Neural progenitor cell (in vitro differentiated cells): Measurements from ENCODE around the gene C6orf132. TPM values are rescaled to one million over a fixed set of nuclear protein-coding genes. Genes with fewer than 3 reads are reported as not detected.
A peak's percentile ranks its signal among the peaks of the same experiment; 100 is the strongest.

Source experiments
- DNase-seq: peaks from one replicate; pipeline ENCODE4 v3.0.0-alpha.2; 2016; ENCODE audit warnings: low spot score
- H2AFZ ChIP-seq: fragments of 200-600 bp; sonication (generic); replicated peaks from 2 replicates; pipeline ENCODE4 v1.6.1; 2016; ENCODE audit warnings: antibody characterized with exemption
- H3F3A ChIP-seq: fragments of 200-600 bp; sonication (generic); 2 replicates; pipeline ENCODE4 v1.6.1; 2016; ENCODE audit warnings: antibody characterized with exemption, low read depth
- H3K27ac ChIP-seq: fragments of 200-600 bp; sonication (generic); 2 replicates; pipeline ENCODE4 v1.5.1; 2016; ENCODE audit warnings: mild to moderate bottlenecking
- H3K27me3 ChIP-seq: fragments of 200-600 bp; sonication (generic); 2 replicates; pipeline ENCODE4 v1.6.1; 2016; ENCODE audit warnings: mild to moderate bottlenecking, moderate library complexity
- H3K36me3 ChIP-seq: fragments of 200-600 bp; sonication (generic); 2 replicates; pipeline ENCODE4 v1.5.1; 2016
- H3K4me1 ChIP-seq: fragments of 200-600 bp; sonication (generic); 2 replicates; pipeline ENCODE4 v1.6.1; 2016; ENCODE audit warnings: mixed run types
- H3K4me2 ChIP-seq: fragments of 200-600 bp; sonication (generic); 2 replicates; pipeline ENCODE4 v1.6.1; 2016
- H3K4me3 ChIP-seq: fragments of 200-600 bp; sonication (generic); 2 replicates; pipeline ENCODE4 v1.5.1; 2016
- H3K79me2 ChIP-seq: fragments of 200-600 bp; sonication (generic); 2 replicates; pipeline ENCODE4 v1.6.1; 2016; ENCODE audit warnings: low read depth
- H3K9ac ChIP-seq: fragments of 200-600 bp; sonication (generic); 2 replicates; pipeline ENCODE4 v1.6.1; 2016
- H3K9me3 ChIP-seq: fragments of 200-600 bp; sonication (generic); 2 replicates; pipeline ENCODE4 v1.5.1; 2016; ENCODE audit warnings: low read depth
- H4K20me1 ChIP-seq: fragments of 200-600 bp; sonication (generic); 2 replicates; pipeline ENCODE4 v1.6.1; 2016; ENCODE audit warnings: low read depth
- H3K27ac Mint-ChIP-seq: 3 replicates; pipeline ENCODE4 v1.8.0; 2021; ENCODE audit warnings: mixed read lengths
- H3K27me3 Mint-ChIP-seq: 2 replicates; pipeline ENCODE4 v1.8.0; 2022; ENCODE audit warnings: low read depth, mild to moderate bottlenecking, inconsistent platforms, moderate library complexity, mixed read lengths; ENCODE audit not compliant: insufficient read depth
- H3K36me3 Mint-ChIP-seq: 3 replicates; pipeline ENCODE4 v1.8.0; 2021; ENCODE audit warnings: mixed read lengths
- H3K4me1 Mint-ChIP-seq: 3 replicates; pipeline ENCODE4 v1.8.0; 2021; ENCODE audit warnings: mixed read lengths
- H3K4me3 Mint-ChIP-seq: 3 replicates; pipeline ENCODE4 v1.8.0; 2021; ENCODE audit warnings: mild to moderate bottlenecking, moderate library complexity, mixed read lengths
- H3K9me3 Mint-ChIP-seq: 3 replicates; pipeline ENCODE4 v1.8.0; 2020; ENCODE audit warnings: mixed read lengths
- CTCF ChIP-seq: fragments of 200-600 bp; sonication (generic); IDR thresholded peaks from 2 replicates; pipeline ENCODE4 v1.5.1; 2017; ENCODE audit warnings: antibody characterized with exemption, mild to moderate bottlenecking
- EZH2 ChIP-seq: fragments of 200-600 bp; sonication (generic); IDR thresholded peaks from 2 replicates; pipeline ENCODE4 v1.6.1; 2017; ENCODE audit warnings: antibody characterized with exemption, mild to moderate bottlenecking, moderate library complexity
- EZH2phosphoT487 ChIP-seq: fragments of 200-600 bp; sonication (generic); IDR thresholded peaks from 2 replicates; pipeline ENCODE4 v1.6.1; 2017; ENCODE audit warnings: antibody characterized with exemption
- total RNA-seq: library from RNA; depleted of rRNA; stranded (reverse); fragments of >200 nt; gene quantifications from 2 replicates; pipeline ENCODE4 v1.2.3, GENCODE V29; 2015; ENCODE audit warnings: low replicate concordance

The C6orf132 gene
- total RNA-seq, 1 donor from 2014 or later = 1.8 TPM

GRCh38 chr6:42086046-42087035 is 56.1 kb downstream of the C6orf132 start:
- Mint-ChIP-seq H3K4me3 (no peak overlapping the region), H3K27me3 (no peaks in the 10 kb centered on the region), H3K36me3 (no peaks in the 10 kb centered on the region), H3K4me1 (no peaks in the 10 kb centered on the region), H3K27ac (no peak overlapping the region), H3K9me3 (no peaks in the 10 kb centered on the region)
- no peaks in the 10 kb centered on the region for H4K20me1 ChIP-seq
- no peaks in the 10 kb centered on the region for H3F3A ChIP-seq
- H3K4me1 ChIP-seq = no peaks in the 10 kb centered on the region
- no peaks in the 10 kb centered on the region for H3K27me3 ChIP-seq
- no peak overlapping the region for H3K4me2 ChIP-seq
- TF ChIP-seq EZH2phosphoT487 = no peak
- peak; percentile 37 for TF ChIP-seq CTCF
- TF ChIP-seq EZH2 = no peak
- H2AFZ ChIP-seq = no peak overlapping the region
- H3K36me3 ChIP-seq = no peaks in the 10 kb centered on the region
- no peaks in the 10 kb centered on the region for H3K9me3 ChIP-seq
- no peak overlapping the region for H3K27ac ChIP-seq
- DNase-seq = no peak
- H3K9ac ChIP-seq = no peak overlapping the region
- H3K4me3 ChIP-seq = no peak overlapping the region
- H3K79me2 ChIP-seq = no peaks in the 10 kb centered on the region

- no peak overlapping the region for H3K4me3 Mint-ChIP-seq
- TF ChIP-seq EZH2phosphoT487 (no peak), EZH2 (no peak), CTCF (no peak)
- no peaks in the 10 kb centered on the region for H3K36me3 ChIP-seq
- H3K4me3 ChIP-seq = no peak overlapping the region
- H3K27me3 Mint-ChIP-seq = no peaks in the 10 kb centered on the region
- no peak for DNase-seq
- H3K27me3 ChIP-seq = no peaks in the 10 kb centered on the region
- H3K4me1 Mint-ChIP-seq = no peaks in the 10 kb centered on the region
- no peaks in the 10 kb centered on the region for H3K4me1 ChIP-seq
- no peaks in the 10 kb centered on the region for H3K9me3 Mint-ChIP-seq
- H3K4me2 ChIP-seq = no peak overlapping the region
- no peak overlapping the region for H2AFZ ChIP-seq
- no peaks in the 10 kb centered on the region for H3K9me3 ChIP-seq
- H3K9ac ChIP-seq = no peak overlapping the region
- no peaks in the 10 kb centered on the region for H3K79me2 ChIP-seq
- H3K36me3 Mint-ChIP-seq = peaks cover 4% of the 10 kb centered on the region
- H4K20me1 ChIP-seq = no peaks in the 10 kb centered on the region
- H3K27ac ChIP-seq = no peak overlapping the region
- H3K27ac Mint-ChIP-seq = no peak overlapping the region
- H3F3A ChIP-seq = no peaks in the 10 kb centered on the region
These were observed 57.5 kb downstream of the C6orf132 start for GRCh38 chr6:42084889-42085288.

DNA sequence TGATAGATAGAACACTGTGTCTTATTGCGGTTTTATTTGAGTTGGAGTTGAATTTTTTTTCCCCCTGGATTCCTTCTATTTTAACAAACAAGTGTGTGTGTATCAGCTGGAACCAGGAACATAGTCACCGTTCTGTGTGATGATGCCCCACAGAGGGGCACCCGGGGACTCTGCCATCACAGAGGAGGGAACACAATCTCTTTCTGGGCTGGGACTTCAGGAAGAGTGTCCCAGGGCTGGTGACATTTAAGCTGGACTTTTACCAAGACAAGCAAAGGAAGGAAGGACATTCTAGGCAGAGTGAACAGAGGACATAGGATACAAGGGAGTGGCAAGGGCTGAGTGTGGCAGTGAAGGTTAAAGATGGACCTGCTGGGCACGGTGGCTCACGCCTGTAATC is 58.9 kb downstream of the C6orf132 start:
- H3K4me3 ChIP-seq = no peak overlapping the region
- H3K79me2 ChIP-seq = no peaks in the 10 kb centered on the region
- Mint-ChIP-seq H3K27ac (no peak overlapping the region), H3K36me3 (peaks cover 4% of the 10 kb centered on the region), H3K27me3 (peaks cover 2% of the 10 kb centered on the region), H3K4me1 (no peaks in the 10 kb centered on the region), H3K4me3 (no peak overlapping the region), H3K9me3 (no peaks in the 10 kb centered on the region)
- H3K4me1 ChIP-seq = no peaks in the 10 kb centered on the region
- no peak for DNase-seq
- no peak overlapping the region for H3K9ac ChIP-seq
- no peaks in the 10 kb centered on the region for H3F3A ChIP-seq
- no peaks in the 10 kb centered on the region for H3K9me3 ChIP-seq
- no peak overlapping the region for H3K27ac ChIP-seq
- H2AFZ ChIP-seq = no peak overlapping the region
- TF ChIP-seq CTCF (no peak), EZH2phosphoT487 (no peak), EZH2 (no peak)
- no peaks in the 10 kb centered on the region for H3K27me3 ChIP-seq
- H4K20me1 ChIP-seq = no peaks in the 10 kb centered on the region
- H3K36me3 ChIP-seq = no peaks in the 10 kb centered on the region
- H3K4me2 ChIP-seq = no peak overlapping the region
